ENCODE results near the gene FHIT.

GRCh38 chr3:60774617-60775016 is 476.6 kb downstream of the FHIT start:
- no peak for TF ChIP-seq POLR2AphosphoS5 (IDR thresholded peaks at IDR 0.05; ENCODE audit: low read depth, low read length)
- no peak for TF ChIP-seq POLR2A (IDR thresholded peaks at IDR 0.05; ENCODE audit: low read depth, low read length)

All from GM12892 (cell line).